GM12865 (cell line): ENCODE data around the gene MAMDC2.
"Not testable (repeated sequence)": the region's sequence is repeated elsewhere in the genome, so short reads cannot be mapped to it uniquely, and the experiment has no call there.

Experiments used
- DNase-seq: peaks from one replicate; pipeline ENCODE4 v3.0.0; 2010; ENCODE audit warnings: low read depth
- H3K4me3 ChIP-seq: 2 replicates; pipeline ENCODE4 v1.5.1; 2011; ENCODE audit warnings: mild to moderate bottlenecking, low read depth, low read length, control low read depth
- TF ChIP-seq, protein P1 (sequence below): IDR thresholded peaks from 2 replicates; pipeline ENCODE4 v1.5.1; 2011; ENCODE audit warnings: low read length, control low read depth, low read depth, inconsistent platforms; ENCODE audit not compliant: insufficient read depth; ENCODE audit errors: missing control alignments

Gene MAMDC2

DNA sequence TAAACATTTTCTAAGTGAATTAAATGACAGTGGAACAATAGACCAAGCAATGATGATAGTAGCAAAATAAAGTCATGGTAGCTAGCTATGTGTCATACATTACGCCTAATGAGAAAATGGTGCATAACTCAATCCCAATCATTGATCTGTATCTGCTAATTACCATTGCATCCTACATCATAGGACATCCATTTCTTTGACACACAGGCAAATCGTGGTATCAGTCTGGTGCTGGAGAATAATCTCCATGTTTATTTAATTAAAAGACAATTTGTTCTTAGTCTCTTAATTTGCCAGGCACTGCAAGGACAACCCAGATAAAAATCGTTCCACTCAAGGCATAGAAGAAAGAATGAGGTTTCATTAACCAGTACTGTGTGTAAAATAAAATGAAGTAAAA lies 125.6 kb downstream of the MAMDC2 start:
- TF ChIP-seq, protein P1, sequence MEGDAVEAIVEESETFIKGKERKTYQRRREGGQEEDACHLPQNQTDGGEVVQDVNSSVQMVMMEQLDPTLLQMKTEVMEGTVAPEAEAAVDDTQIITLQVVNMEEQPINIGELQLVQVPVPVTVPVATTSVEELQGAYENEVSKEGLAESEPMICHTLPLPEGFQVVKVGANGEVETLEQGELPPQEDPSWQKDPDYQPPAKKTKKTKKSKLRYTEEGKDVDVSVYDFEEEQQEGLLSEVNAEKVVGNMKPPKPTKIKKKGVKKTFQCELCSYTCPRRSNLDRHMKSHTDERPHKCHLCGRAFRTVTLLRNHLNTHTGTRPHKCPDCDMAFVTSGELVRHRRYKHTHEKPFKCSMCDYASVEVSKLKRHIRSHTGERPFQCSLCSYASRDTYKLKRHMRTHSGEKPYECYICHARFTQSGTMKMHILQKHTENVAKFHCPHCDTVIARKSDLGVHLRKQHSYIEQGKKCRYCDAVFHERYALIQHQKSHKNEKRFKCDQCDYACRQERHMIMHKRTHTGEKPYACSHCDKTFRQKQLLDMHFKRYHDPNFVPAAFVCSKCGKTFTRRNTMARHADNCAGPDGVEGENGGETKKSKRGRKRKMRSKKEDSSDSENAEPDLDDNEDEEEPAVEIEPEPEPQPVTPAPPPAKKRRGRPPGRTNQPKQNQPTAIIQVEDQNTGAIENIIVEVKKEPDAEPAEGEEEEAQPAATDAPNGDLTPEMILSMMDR = no peak
- H3K4me3 ChIP-seq = no peak overlapping the region
- DNase-seq = no peak

DNA sequence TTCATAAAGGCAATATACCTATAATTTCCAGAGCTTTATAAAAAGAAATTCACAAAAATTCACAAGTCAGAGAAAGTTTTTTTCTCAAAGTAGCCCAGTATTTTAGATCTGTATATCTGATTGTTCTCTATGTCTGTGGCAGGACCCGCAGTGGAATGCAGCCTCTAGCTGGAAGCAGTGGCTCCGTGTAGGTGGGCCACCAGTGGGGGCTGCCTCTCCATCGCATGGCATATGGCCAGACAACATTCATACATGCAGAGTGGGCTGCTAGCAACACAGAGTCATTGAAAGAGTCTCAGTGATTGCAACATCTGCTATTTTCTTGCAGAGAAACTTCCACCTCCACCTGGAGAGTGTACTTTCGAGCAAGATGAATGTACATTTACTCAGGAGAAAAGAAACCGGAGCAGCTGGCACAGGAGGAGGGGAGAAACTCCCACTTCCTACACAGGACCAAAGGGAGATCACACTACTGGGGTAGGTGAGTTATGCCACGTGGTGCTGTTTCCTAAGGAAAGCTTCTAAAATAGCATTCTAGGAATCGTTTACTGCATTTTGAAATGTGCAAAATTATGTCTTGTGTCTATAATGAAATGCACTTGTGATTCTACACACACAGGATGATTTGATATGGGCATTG lies 126.6 kb downstream of the MAMDC2 start:
- TF ChIP-seq, protein P1 = no peak
- no peak overlapping the region for H3K4me3 ChIP-seq
- no peak for DNase-seq

DNA sequence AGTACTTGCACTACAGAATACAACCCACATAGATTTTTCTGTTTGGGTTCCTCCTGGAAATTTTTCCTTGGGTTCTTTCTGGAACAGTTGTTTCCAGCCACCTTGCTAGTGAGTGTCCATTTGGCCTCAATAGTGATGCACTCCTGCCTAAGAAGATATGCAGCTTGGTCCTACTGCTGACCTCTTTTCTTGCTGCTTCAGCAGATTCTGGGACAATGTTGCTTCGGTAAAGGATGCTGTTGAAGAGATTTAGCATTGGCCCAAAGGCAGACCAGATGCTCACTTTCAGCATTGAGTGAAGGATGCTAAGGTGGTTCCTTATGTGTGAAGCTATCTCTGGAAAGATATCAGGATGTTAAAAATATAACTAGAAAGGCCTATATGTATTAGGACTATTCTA lies 128.9 kb downstream of the MAMDC2 start:
- no peak for DNase-seq
- TF ChIP-seq, protein P1 = no peak
- H3K4me3 ChIP-seq = no peak overlapping the region

DNA sequence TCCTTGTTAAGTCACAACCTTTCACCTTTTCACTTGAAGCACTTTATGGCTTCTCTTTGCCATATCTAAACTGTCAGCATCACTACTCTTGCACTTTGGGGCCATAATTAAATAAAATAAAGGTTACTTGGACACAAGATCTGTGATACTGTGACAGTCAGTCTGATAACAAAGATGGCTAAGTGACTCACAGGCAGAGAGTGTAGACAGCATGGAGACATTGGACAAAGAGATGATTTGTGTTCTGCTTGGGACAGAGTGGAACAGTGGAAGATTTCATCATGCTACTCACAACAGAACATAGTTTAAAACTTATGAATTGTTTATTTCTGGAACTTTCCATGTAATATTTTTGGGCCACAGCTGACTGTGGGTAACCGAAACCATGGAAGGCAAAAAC lies 133.5 kb downstream of the MAMDC2 start:
- H3K4me3 ChIP-seq = no peak overlapping the region
- DNase-seq = no peak
- TF ChIP-seq, protein P1 = no peak

DNA sequence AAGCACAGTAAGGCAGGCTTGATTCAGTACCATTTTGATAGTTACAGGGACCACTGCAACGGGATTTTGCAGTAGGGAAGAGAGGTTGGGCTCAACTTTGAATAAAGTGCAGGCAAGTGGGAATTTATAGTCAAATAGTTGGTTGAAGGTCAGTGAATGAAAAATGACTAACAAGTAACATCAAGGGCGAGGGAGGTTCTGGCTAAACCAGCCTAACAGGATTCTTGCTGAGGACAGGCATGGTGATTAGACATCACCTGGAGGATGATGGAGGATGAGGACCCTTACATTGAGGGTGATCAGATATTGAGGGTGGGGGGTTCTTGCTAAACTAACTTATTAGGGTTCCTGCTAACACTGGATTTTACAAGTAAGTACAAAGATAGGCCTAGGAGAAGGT lies 149.1 kb downstream of the MAMDC2 start:
- TF ChIP-seq, protein P1 = no peak
- DNase-seq = no peak
- no peak overlapping the region for H3K4me3 ChIP-seq

DNA sequence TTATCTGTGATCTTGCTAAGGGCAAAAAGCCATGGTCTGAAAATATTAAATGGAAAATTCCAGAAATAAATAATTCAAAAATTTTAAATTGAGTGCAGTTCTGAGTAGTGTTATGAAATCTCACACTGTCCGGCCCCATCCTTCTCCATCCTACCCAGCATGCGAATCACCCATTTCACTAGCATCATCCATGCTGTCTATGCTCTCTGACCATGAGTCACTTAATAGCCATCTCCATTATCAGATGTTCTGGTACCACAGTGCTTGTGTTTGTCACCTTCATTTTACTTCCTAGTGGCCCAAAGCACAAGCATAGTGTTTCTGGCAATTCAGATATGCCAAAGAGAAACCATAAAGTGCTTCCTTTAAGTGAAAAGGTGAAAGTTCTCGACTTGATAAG lies 151.8 kb downstream of the MAMDC2 start:
- TF ChIP-seq, protein P1 = no peak
- no peak for DNase-seq
- no peak overlapping the region for H3K4me3 ChIP-seq

DNA sequence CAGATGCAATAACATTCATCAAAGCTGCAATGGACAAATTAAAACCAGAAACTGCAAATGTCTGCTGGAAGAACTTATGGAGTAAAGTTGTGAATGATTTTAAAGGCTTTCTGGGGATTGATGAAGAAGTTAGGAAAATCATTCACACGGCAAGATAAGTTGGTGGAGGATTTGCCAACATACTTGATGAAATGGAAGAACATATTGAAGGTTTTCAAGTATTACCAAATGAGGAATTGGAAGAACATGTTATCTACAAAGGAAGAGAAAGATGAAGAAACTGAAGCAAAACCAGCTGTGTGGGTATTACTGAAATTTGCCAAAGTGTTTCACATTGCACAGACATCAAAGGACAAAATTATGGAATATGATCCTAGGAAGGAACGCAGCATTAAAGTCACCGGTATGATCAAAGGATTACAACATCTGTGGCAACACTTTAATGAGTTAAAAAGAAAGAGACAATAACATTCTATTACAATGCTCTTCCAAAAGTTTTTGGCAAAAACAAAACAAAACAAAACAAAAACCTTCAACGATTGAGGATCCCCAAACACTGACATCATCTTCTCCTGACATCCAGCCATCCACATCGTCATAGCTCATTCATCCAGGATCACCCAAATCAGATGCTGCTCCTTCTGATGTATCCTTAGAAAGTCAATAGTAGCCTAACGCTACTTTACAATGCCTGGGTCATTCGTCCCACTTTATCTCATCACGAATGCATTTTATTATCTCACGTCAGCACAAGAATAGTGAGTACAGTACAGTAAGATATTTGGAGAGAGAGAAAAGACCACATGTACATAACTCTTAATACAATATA lies 153.8 kb downstream of the MAMDC2 start:
- no peak overlapping the region for H3K4me3 ChIP-seq
- no peak for DNase-seq
- TF ChIP-seq, protein P1 = no peak

DNA sequence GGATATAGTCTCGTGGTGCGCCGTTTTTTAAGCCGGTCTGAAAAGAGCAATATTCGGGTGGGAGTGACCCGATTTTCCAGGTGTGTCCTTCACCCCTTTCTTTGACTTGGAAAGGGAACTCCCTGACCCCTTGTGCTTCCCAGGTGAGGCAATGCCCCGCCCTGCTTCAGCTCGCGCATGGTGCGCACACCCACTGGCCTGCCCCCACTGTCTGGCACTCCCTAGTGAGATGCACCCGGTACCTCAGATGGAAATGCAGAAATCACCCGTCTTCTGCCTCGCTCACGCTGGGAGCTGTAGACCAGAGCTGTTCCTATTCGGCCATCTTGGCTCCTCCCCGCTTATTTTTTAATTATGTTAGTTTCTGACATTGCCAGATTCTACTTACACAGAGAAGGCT lies 161.1 kb downstream of the MAMDC2 start:
- DNase-seq, H3K4me3 ChIP-seq: not testable (repeated sequence)
